Activated CD8-positive, alpha-beta memory T cell treated with anti-CD3 and anti-CD28 coated beads, Interleukin-2, amount 50 U/mL, for 1 hour (primary cell): ENCODE results near the gene ZNF516.

Source experiments
- DNase-seq: peaks from one replicate; pipeline ENCODE4 v3.0.0-alpha.2; 2020; ENCODE audit errors: extremely low read depth

ZNF516 gene

GRCh38 chr18:76467371-76468190 lies 27.5 kb downstream of the ZNF516 start:
- no peak for DNase-seq

- DNase-seq, result no peak
Observed at GRCh38 chr18:76466410-76466991, 28.5 kb downstream of the ZNF516 start.

GRCh38 chr18:76465630-76466409 lies 29.2 kb downstream of the ZNF516 start:
- DNase-seq, result no peak

- DNase-seq, result no peak
Observed at GRCh38 chr18:76464281-76465259, 30.5 kb downstream of the ZNF516 start.

GRCh38 chr18:76463872-76464271 lies 31.2 kb downstream of the ZNF516 start:
- DNase-seq, result no peak

- no peak for DNase-seq
Observed at GRCh38 chr18:76463358-76463757, 31.7 kb downstream of the ZNF516 start.

- no peak for DNase-seq
Observed at GRCh38 chr18:76462326-76462694, 32.7 kb downstream of the ZNF516 start.

GRCh38 chr18:76461692-76462325 lies 33.2 kb downstream of the ZNF516 start:
- DNase-seq, result no peak

GRCh38 chr18:76461148-76461547 lies 33.9 kb downstream of the ZNF516 start:
- no peak for DNase-seq

- no peak for DNase-seq
Observed at GRCh38 chr18:76460482-76460881, 34.6 kb downstream of the ZNF516 start.

GRCh38 chr18:76459687-76460350 lies 35.2 kb downstream of the ZNF516 start:
- DNase-seq, result no peak

GRCh38 chr18:76459312-76459686 lies 35.7 kb downstream of the ZNF516 start:
- no peak for DNase-seq

GRCh38 chr18:76458522-76459311 lies 36.3 kb downstream of the ZNF516 start:
- no peak for DNase-seq

- DNase-seq, result no peak
Observed at GRCh38 chr18:76457957-76458356, 37.1 kb downstream of the ZNF516 start.

GRCh38 chr18:76457475-76457874 lies 37.6 kb downstream of the ZNF516 start:
- no peak for DNase-seq

- no peak for DNase-seq
Observed at GRCh38 chr18:76456823-76457222, 38.2 kb downstream of the ZNF516 start.

GRCh38 chr18:76456018-76456750 lies 38.9 kb downstream of the ZNF516 start:
- no peak for DNase-seq

GRCh38 chr18:76455003-76455676 lies 39.9 kb downstream of the ZNF516 start:
- no peak for DNase-seq
